ENCODE results near the gene CT47C1.

Gene CT47C1

DNA sequence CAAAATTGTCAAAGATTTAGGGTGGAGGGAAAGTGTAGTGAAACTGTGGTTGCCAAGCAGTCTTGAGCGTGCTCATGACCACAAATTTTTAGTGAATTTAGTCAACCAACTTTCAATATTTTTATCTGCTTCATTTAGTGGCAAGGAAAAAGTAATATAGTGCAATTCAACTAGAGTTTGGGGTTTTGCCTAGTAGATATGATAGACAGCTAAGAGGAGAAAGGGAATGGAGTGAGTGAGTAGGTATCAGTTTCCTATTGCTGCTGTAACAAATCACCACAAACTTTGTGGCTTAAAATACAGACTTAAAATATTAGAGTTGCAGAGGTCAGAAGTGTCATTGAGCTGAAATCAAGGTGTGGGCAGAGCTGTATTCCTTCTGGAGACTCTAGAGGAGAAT lies 3.7 kb upstream of the CT47C1 start:
- TF ChIP-seq CTCF (IDR thresholded peaks at IDR 0.05): no peak
- no peaks in the 10 kb centered on the region for H3K4me1 ChIP-seq
- H3K36me3 ChIP-seq: no peaks in the 10 kb centered on the region
- H3K9me3 ChIP-seq: no peaks in the 10 kb centered on the region
- H3K4me3 ChIP-seq: no peak overlapping the region
- intact Hi-C loops (cut with DNase I; ENCODE audit: low total_unique reads): loop anchor here (5.0 kb wide), 1 partner anchor 232 kb away; no protein-coding TSS in a partner anchor
- H3K27ac ChIP-seq: no peak overlapping the region
- DNase-seq: no peak
- H3K27me3 ChIP-seq: no peaks in the 10 kb centered on the region

GRCh38 chrX:119069762-119070161 lies 3.0 kb upstream of the CT47C1 start:
- intact Hi-C loops (cut with DNase I; ENCODE audit: low total_unique reads): loop anchor here (5.0 kb wide), 1 partner anchor 232 kb away; no protein-coding TSS in a partner anchor
- Histone ChIP-seq H3K36me3 (no peaks in the 10 kb centered on the region), H3K4me1 (no peaks in the 10 kb centered on the region), H3K27me3 (no peaks in the 10 kb centered on the region), H3K27ac (no peak overlapping the region), H3K9me3 (no peaks in the 10 kb centered on the region), H3K4me3 (no peak overlapping the region)
- DNase-seq: no peak
- TF ChIP-seq CTCF (IDR thresholded peaks at IDR 0.05): no peak

- no peaks in the 10 kb centered on the region for H3K36me3 ChIP-seq
- TF ChIP-seq CTCF (IDR thresholded peaks at IDR 0.05): no peak
- intact Hi-C loops (cut with DNase I; ENCODE audit: low total_unique reads): no loop called here
Observed at GRCh38 chrX:119071381-119071780, 1.4 kb upstream of the CT47C1 start.

GRCh38 chrX:119073200-119073905 lies 560 bp downstream of the CT47C1 start:
- H3K27ac ChIP-seq: no peak overlapping the region
- intact Hi-C loops (cut with DNase I; ENCODE audit: low total_unique reads): no loop called here
- TF ChIP-seq CTCF (IDR thresholded peaks at IDR 0.05): no peak
- no peaks in the 10 kb centered on the region for H3K27me3 ChIP-seq
- no peaks in the 10 kb centered on the region for H3K36me3 ChIP-seq
- H3K4me3 ChIP-seq: no peak overlapping the region
- no peaks in the 10 kb centered on the region for H3K9me3 ChIP-seq
- DNase-seq: no peak
- H3K4me1 ChIP-seq: no peaks in the 10 kb centered on the region

More at GRCh38 chrX:119071381-119071780, 1.4 kb upstream of the CT47C1 start:
- no peaks in the 10 kb centered on the region for H3K4me1 ChIP-seq
- no peak overlapping the region for H3K27ac ChIP-seq
- H3K27me3 ChIP-seq: no peaks in the 10 kb centered on the region
- H3K9me3 ChIP-seq: no peaks in the 10 kb centered on the region
- DNase-seq: no peak
- H3K4me3 ChIP-seq: no peak overlapping the region

DNA sequence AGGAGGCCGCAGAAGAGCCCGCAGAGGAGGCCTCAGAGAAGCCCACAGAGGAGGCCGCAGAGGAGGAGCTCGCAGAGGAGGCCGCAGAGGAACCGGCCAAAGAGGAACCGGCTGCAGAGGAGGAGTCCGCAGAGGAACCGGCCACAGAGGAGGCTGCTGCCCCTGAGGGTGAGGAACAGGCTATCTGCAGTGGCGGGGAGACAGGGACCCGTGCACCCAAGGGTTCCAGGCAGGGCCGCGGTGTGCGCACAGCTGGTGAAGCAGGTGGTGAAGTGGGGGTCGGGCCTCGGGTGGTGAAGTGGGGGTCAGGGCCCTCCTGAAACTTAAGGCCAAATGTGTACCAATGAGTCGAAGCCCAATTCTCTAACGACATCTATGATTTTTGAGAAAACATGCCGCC lies 1.1 kb downstream of the CT47C1 start:
- TF ChIP-seq CTCF (IDR thresholded peaks at IDR 0.05): no peak
- no peaks in the 10 kb centered on the region for H3K27me3 ChIP-seq
- H3K4me3 ChIP-seq: no peak overlapping the region
- no peaks in the 10 kb centered on the region for H3K9me3 ChIP-seq
- no peaks in the 10 kb centered on the region for H3K4me1 ChIP-seq
- intact Hi-C loops (cut with DNase I; ENCODE audit: low total_unique reads): no loop called here
- no peaks in the 10 kb centered on the region for H3K36me3 ChIP-seq
- DNase-seq: no peak
- no peak overlapping the region for H3K27ac ChIP-seq

Data from tibial artery (tissue), 4 donors.